GM12801 (cell line): ENCODE measurements around the gene UBL4A.

Source experiments
- TF ChIP-seq, protein P1 (sequence below): IDR thresholded peaks from one replicate; pipeline ENCODE4 v1.5.1; 2011; ENCODE audit warnings: control low read depth; ENCODE audit not compliant: insufficient read length; ENCODE audit errors: extremely low read depth

Gene UBL4A

DNA sequence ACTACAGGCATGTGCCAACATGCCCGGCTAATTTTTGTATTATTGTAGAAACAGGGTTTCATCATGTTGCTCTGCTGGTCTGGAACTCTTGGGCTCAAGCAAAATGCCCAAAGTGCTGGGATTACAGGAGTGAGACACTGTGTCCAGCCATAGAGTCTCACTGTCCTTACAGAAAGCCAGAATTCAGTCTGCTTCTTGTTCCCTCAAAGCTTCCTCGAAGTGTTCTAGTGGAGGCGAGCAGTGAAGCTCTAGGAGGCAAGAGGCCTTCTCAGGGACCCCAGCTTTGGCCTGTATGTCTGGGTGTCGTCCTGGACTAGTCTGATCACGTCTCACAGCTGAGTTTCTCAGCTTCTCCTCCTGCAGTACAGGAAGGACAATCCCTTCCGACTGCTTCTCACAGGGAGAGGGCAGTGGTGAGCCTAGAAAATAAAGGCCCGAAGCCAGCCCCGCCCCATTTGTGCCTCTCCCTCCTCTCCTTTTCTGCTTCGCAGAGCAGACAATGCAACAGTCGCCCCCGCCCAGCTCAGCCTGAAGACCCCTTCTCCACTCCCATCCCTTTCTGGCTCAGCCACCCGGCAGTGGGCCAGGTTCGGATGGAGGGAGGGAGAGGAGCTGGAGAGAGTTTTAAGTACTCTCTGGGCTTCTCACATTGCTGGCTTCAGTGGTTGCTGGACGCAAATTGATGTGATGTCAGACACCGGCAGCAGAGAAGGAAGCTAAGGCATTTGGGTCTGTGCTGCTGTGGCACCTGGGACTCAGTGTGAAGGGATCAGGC, 40.7 kb upstream of the UBL4A start:
- TF ChIP-seq, protein P1, sequence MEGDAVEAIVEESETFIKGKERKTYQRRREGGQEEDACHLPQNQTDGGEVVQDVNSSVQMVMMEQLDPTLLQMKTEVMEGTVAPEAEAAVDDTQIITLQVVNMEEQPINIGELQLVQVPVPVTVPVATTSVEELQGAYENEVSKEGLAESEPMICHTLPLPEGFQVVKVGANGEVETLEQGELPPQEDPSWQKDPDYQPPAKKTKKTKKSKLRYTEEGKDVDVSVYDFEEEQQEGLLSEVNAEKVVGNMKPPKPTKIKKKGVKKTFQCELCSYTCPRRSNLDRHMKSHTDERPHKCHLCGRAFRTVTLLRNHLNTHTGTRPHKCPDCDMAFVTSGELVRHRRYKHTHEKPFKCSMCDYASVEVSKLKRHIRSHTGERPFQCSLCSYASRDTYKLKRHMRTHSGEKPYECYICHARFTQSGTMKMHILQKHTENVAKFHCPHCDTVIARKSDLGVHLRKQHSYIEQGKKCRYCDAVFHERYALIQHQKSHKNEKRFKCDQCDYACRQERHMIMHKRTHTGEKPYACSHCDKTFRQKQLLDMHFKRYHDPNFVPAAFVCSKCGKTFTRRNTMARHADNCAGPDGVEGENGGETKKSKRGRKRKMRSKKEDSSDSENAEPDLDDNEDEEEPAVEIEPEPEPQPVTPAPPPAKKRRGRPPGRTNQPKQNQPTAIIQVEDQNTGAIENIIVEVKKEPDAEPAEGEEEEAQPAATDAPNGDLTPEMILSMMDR = no peak

- TF ChIP-seq, protein P1 = no peak
Observed at GRCh38 chrX:154525606-154526490, 39.4 kb upstream of the UBL4A start.

GRCh38 chrX:154519389-154519788, 33.0 kb upstream of the UBL4A start:
- TF ChIP-seq, protein P1 = no peak

- TF ChIP-seq, protein P1 = no peak
Observed at GRCh38 chrX:154517101-154517781, 30.8 kb upstream of the UBL4A start.

DNA sequence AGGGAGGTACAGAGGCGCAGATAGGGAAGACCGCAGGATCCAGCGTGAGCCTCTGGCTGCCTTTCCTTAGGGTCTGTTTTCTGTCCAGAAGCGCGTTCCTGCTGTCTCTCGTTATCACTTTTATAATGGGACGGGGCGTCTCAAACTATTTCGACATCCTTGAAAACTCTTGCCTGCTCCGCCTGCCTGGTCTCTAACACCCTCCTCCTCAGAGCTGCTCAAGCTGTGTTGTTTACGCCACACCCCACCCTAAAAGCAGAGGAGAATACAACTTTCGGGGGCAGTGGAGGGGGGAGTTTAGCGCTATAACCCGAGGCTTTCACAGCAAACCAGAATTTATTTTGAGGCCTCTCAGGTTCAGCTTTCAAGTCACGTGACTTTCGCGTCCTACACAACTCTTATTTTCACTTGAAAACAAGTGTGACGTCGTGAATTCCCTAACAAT, 30.3 kb upstream of the UBL4A start:
- TF ChIP-seq, protein P1 = no peak

DNA sequence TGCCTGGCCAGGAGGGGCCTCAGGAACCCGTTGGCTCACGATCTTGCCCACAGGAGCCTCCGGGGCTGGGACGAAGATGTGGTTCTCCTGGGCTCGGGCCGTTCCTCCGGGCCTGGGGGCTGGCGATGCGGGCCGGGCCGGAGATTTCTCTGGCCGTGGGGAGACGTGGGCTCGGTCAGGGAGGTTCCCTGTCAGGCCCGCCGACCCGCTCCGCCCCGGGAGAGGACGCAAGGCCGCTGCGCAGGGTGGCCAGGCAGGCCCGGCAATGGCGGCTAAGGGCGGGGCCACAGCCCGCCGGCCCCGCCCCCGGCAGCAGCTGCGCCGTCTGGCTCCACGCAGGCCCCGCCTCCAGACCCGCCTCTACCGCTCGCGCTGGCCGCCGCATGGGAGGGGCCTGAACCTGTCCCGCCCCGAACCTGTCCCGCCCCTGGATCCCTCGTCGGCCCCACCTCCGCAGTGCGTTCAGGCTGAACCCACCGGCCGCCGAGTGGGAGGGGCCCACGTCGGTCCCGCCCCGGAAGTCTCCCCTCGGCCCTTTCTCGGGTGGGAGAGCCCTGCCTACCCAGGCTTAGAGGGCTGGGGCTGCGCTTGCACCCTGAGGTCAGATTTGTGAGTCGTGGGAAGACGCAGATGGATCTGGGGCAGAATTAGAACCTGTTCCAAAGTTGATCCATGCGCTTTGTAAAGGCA, 29.7 kb upstream of the UBL4A start, which contains the start of gene FAM3A:
FAM3A (minus strand) TSS at position 267 of the 690 bp plus-strand sequence. CDS start 460 bp downstream, outside the sequence.
- TF ChIP-seq, protein P1 = no peak
